Measurements from ENCODE around the gene ELMO1. TPM values are rescaled to one million over a fixed set of nuclear protein-coding genes. Genes with fewer than 3 reads are reported as not detected.
A peak's percentile ranks its signal among the peaks of the same experiment; 100 is the strongest.

ELMO1 gene
- total RNA-seq, 2 experiments from 2014 or later = 72.8 to 75.3 TPM

DNA sequence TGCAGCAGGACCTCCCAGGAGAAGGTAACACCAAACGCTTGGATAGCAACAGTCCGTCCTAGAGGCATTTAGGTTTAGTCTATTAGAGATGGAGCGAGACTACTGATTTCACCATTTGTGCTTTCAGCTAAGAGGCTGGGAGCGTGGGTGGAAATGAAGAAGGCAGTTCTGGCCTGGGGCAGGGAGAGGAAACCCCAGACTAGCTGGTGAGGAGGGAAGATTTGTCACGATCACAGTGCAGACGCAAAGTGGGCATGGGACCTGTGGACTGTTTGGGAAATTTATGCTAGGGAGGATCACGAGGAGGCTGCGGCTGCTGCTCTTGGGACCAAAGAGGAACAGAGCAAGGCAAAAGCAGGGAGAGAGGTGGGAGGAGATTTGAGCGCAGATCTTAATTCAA is 594.0 kb downstream of the ELMO1 start:
- ATAC-seq = no peak
- Mint-ChIP-seq H3K36me3 (ENCODE audit: low read depth) (peaks cover 68% of the 10 kb centered on the region), H3K27ac (no peak overlapping the region), H3K9me3 (peaks cover 4% of the 10 kb centered on the region), H3K4me1 (ENCODE audit: low read depth) (peaks cover 19% of the 10 kb centered on the region), H3K27me3 (no peaks in the 10 kb centered on the region), H3K4me3 (no peak overlapping the region)
- DNase-seq = no peak
- no peak for TF ChIP-seq CTCF (IDR thresholded peaks at IDR 0.05)
- intact Hi-C loops (cut with micrococcal nuclease) = no loop called here
- ChIA-PET POLR2A (interaction anchor here (0.9 kb wide), 1 partner anchor 9 kb away, joined by 4 read pairs; no protein-coding TSS in a partner anchor), CTCF (no interaction called here)

DNA sequence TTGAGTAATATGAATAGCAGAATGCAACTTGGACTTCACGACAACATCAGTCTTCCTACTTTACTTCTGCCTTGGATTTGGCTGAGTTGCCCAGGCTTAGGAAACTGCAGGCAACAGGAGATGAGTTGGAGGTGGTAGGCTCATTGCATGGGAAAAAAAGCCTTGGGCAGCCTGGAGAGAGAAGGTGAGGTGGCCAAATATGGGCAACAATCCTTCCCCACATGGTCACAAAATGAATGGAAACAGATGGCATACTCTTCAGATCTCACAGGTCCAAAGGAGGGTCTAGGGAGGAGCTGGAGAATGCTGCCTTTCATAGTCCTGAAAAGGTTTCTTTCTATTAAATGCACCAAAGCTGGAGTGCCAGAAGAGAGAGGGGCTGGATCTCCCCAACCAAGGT is 595.7 kb downstream of the ELMO1 start:
- Mint-ChIP-seq H3K4me3 (no peak overlapping the region), H3K36me3 (ENCODE audit: low read depth) (peaks cover 56% of the 10 kb centered on the region), H3K4me1 (ENCODE audit: low read depth) (peaks cover 19% of the 10 kb centered on the region), H3K9me3 (peaks cover 6% of the 10 kb centered on the region), H3K27ac (peak overlapping the region; percentile 27), H3K27me3 (no peaks in the 10 kb centered on the region)
- CTCF ChIA-PET = no interaction called here
- DNase-seq = no peak
- intact Hi-C loops (cut with micrococcal nuclease) = no loop called here
- no peak for TF ChIP-seq CTCF (IDR thresholded peaks at IDR 0.05)
- POLR2A ChIA-PET = no interaction called here
- ATAC-seq = no peak

GRCh38 chr7:36852017-36852416 is 596.6 kb downstream of the ELMO1 start:
- peaks cover 19% of the 10 kb centered on the region for H3K4me1 Mint-ChIP-seq (ENCODE audit: low read depth)
- peak; percentile 71 for ATAC-seq
- DNase-seq = peak; percentile 21
- intact Hi-C loops (cut with micrococcal nuclease) = no loop called here
- ChIA-PET POLR2A (no interaction called here), CTCF (no interaction called here)
- no peaks in the 10 kb centered on the region for H3K27me3 Mint-ChIP-seq
- no peak for TF ChIP-seq CTCF (IDR thresholded peaks at IDR 0.05)
- peaks cover 53% of the 10 kb centered on the region for H3K36me3 Mint-ChIP-seq (ENCODE audit: low read depth)
- peak overlapping the region; percentile 58 for H3K27ac Mint-ChIP-seq
- H3K9me3 Mint-ChIP-seq = peaks cover 9% of the 10 kb centered on the region
- H3K4me3 Mint-ChIP-seq = no peak overlapping the region

DNA sequence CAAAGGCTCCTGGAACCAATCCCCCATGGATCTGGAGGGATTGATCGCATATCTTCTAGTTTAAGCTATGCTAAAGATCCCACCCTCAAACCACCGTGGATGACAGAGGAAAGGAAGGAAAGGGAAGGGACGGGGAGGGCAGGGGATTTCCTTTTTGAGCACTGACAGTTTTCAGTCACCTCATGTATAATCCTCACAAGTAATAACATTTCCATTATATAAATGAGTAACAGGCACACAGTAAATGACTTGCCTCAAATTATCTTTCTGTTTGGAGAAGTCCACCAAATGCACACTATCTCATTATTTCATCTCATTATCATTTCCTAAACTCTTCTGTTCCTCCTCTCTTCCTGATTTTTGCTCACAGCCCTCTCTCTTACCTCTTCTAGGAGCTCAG is 597.3 kb downstream of the ELMO1 start:
- POLR2A ChIA-PET = interaction anchor here (0.6 kb wide), 1 partner anchor 31 kb away, joined by 3 read pairs; no protein-coding TSS in a partner anchor
- Mint-ChIP-seq H3K36me3 (ENCODE audit: low read depth) (peaks cover 48% of the 10 kb centered on the region), H3K27ac (peak overlapping the region; percentile 58), H3K9me3 (peaks cover 13% of the 10 kb centered on the region), H3K27me3 (no peaks in the 10 kb centered on the region), H3K4me3 (no peak overlapping the region), H3K4me1 (ENCODE audit: low read depth) (peaks cover 19% of the 10 kb centered on the region)
- TF ChIP-seq CTCF (IDR thresholded peaks at IDR 0.05) = no peak
- ATAC-seq (peak; percentile 47), DNase-seq (peak; percentile 6)
- intact Hi-C loops (cut with micrococcal nuclease) = no loop called here
- CTCF ChIA-PET = no interaction called here

DNA sequence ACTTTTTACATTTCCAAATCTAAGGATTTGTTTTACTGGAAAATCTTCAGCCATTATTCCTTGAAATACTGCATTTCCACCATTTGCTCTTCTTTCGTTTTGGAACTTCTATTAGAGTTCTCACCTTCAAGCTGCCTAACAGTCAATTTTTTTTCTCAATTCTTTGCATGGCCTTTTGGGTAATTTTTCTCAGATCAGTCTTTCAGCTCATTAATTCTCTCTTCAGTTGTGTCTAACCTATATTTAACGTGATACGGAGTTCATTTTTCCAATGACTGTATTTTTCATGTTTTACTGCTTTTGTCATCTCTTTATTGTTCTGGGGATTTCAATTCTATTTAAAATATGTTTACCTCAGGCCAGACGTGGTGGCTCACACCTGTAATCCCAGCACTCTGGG is 600.7 kb downstream of the ELMO1 start:
- Mint-ChIP-seq H3K27ac (no peak overlapping the region), H3K9me3 (peaks cover 13% of the 10 kb centered on the region), H3K4me3 (no peak overlapping the region), H3K36me3 (ENCODE audit: low read depth) (peaks cover 17% of the 10 kb centered on the region), H3K4me1 (ENCODE audit: low read depth) (peaks cover 17% of the 10 kb centered on the region), H3K27me3 (no peaks in the 10 kb centered on the region)
- ChIA-PET POLR2A (no interaction called here), CTCF (no interaction called here)
- no peak for DNase-seq
- no peak for ATAC-seq
- TF ChIP-seq CTCF (IDR thresholded peaks at IDR 0.05) = no peak
- intact Hi-C loops (cut with micrococcal nuclease) = no loop called here
